Osteocyte (in vitro differentiated cells): Measurements from ENCODE around the gene ADGRB2. TPM values are rescaled to one million over a fixed set of nuclear protein-coding genes. Genes with fewer than 3 reads are reported as not detected.
A peak's percentile ranks its signal among the peaks of the same experiment; 100 is the strongest.

Source experiments
- DNase-seq: peaks from one replicate; pipeline ENCODE4 v3.0.0; 2021; ENCODE audit warnings: mixed read lengths; ENCODE audit not compliant: unreplicated experiment; ENCODE audit errors: extremely low spot score
- H3K27ac Mint-ChIP-seq: one replicate; pipeline ENCODE4 v1.8.0; 2021; ENCODE audit warnings: mild to moderate bottlenecking, mixed read lengths; ENCODE audit not compliant: unreplicated experiment
- H3K27me3 Mint-ChIP-seq: one replicate; pipeline ENCODE4 v1.8.0; 2021; ENCODE audit warnings: mixed read lengths; ENCODE audit not compliant: unreplicated experiment
- H3K36me3 Mint-ChIP-seq: one replicate; pipeline ENCODE4 v1.8.0; 2021; ENCODE audit warnings: mixed read lengths; ENCODE audit not compliant: unreplicated experiment
- H3K4me1 Mint-ChIP-seq: one replicate; pipeline ENCODE4 v1.8.0; 2021; ENCODE audit warnings: mixed read lengths; ENCODE audit not compliant: unreplicated experiment
- H3K4me3 Mint-ChIP-seq: one replicate; pipeline ENCODE4 v1.8.0; 2021; ENCODE audit warnings: mild to moderate bottlenecking, moderate library complexity, mixed read lengths; ENCODE audit not compliant: unreplicated experiment
- H3K9me3 Mint-ChIP-seq: one replicate; pipeline ENCODE4 v1.8.0; 2021; ENCODE audit warnings: mixed read lengths; ENCODE audit not compliant: unreplicated experiment
- CTCF ChIP-seq: fragments of 200-600 bp; sonication (generic); IDR thresholded peaks from 2 replicates; pipeline ENCODE4 v1.5.0; 2021; ENCODE audit warnings: antibody characterized with exemption, mild to moderate bottlenecking, moderate library complexity
- total RNA-seq: library from RNA; stranded (reverse); gene quantifications from 2 replicates; pipeline ENCODE4 v1.2.1, GENCODE V29; 2021

ADGRB2 gene
- total RNA-seq, 1 donor from 2014 or later = 8.2 TPM

- Mint-ChIP-seq H3K36me3 (no peaks in the 10 kb centered on the region), H3K27ac (peak overlapping the region; percentile 59), H3K4me3 (peak overlapping the region; percentile 56), H3K4me1 (peaks cover 22% of the 10 kb centered on the region), H3K27me3 (no peaks in the 10 kb centered on the region), H3K9me3 (no peaks in the 10 kb centered on the region)
- no peak for DNase-seq
- TF ChIP-seq CTCF = no peak
Measured at GRCh38 chr1:31760471-31761470, 3.4 kb downstream of the ADGRB2 start.

- no peak overlapping the region for H3K27ac Mint-ChIP-seq
- peaks cover 33% of the 10 kb centered on the region for H3K4me1 Mint-ChIP-seq
- TF ChIP-seq CTCF = no peak
- no peak for DNase-seq
- no peak overlapping the region for H3K4me3 Mint-ChIP-seq
- no peaks in the 10 kb centered on the region for H3K27me3 Mint-ChIP-seq
- no peaks in the 10 kb centered on the region for H3K36me3 Mint-ChIP-seq
- H3K9me3 Mint-ChIP-seq = no peaks in the 10 kb centered on the region
Measured at GRCh38 chr1:31759298-31760023, 4.7 kb downstream of the ADGRB2 start.

- Mint-ChIP-seq H3K27me3 (no peaks in the 10 kb centered on the region), H3K4me1 (peaks cover 40% of the 10 kb centered on the region), H3K27ac (no peak overlapping the region), H3K9me3 (no peaks in the 10 kb centered on the region), H3K36me3 (no peaks in the 10 kb centered on the region), H3K4me3 (no peak overlapping the region)
- TF ChIP-seq CTCF = no peak
- DNase-seq = no peak
Measured at GRCh38 chr1:31758823-31759222, 5.3 kb downstream of the ADGRB2 start.

- Mint-ChIP-seq H3K4me3 (no peak overlapping the region), H3K36me3 (no peaks in the 10 kb centered on the region), H3K9me3 (no peaks in the 10 kb centered on the region), H3K27ac (no peak overlapping the region), H3K27me3 (no peaks in the 10 kb centered on the region), H3K4me1 (peaks cover 45% of the 10 kb centered on the region)
- TF ChIP-seq CTCF = no peak
- DNase-seq = no peak
Measured at GRCh38 chr1:31757989-31758388, 6.2 kb downstream of the ADGRB2 start.

- no peak for DNase-seq
- no peak for TF ChIP-seq CTCF
- no peaks in the 10 kb centered on the region for H3K36me3 Mint-ChIP-seq
- no peaks in the 10 kb centered on the region for H3K9me3 Mint-ChIP-seq
- H3K4me3 Mint-ChIP-seq = no peak overlapping the region
- no peaks in the 10 kb centered on the region for H3K27me3 Mint-ChIP-seq
- H3K4me1 Mint-ChIP-seq = peaks cover 49% of the 10 kb centered on the region
- H3K27ac Mint-ChIP-seq = no peak overlapping the region
Measured at GRCh38 chr1:31757204-31757679, 6.9 kb downstream of the ADGRB2 start.
